Measurements from ENCODE around the gene PRSS22. TPM values are rescaled to one million over a fixed set of nuclear protein-coding genes. Genes with fewer than 3 reads are reported as not detected.

The PRSS22 gene
- total RNA-seq, 1 experiment from 2014 or later, result 36.9 TPM

- no peak overlapping the region for H2AFZ ChIP-seq (ENCODE audit: low read length)
- H4K20me1 ChIP-seq (ENCODE audit: low read length), result no peaks in the 10 kb centered on the region
- H3K27ac ChIP-seq (ENCODE audit: low read length), result no peak overlapping the region
- H3K79me2 ChIP-seq (ENCODE audit: low read length), result no peaks in the 10 kb centered on the region
- ChIA-PET CTCF (no interaction called here), POLR2A (ENCODE audit: unreplicated experiment) (no interaction called here)
- no TSS peak for BruUV-seq (replicated peaks)
- H3K27me3 ChIP-seq (ENCODE audit: low read length), result no peaks in the 10 kb centered on the region
- H3K9me2 ChIP-seq (replicated peaks; ENCODE audit: low read length), result no peaks in the 10 kb centered on the region
- no peak overlapping the region for H3K9ac ChIP-seq (ENCODE audit: low read length)
- H3K36me3 ChIP-seq (ENCODE audit: low read depth, low read length), result no peaks in the 10 kb centered on the region
- DNase-seq, result no peak
- intact Hi-C loops (cut with micrococcal nuclease), result no loop called here
- no peak for ATAC-seq
- no peaks in the 10 kb centered on the region for H3K9me3 ChIP-seq (ENCODE audit: low read length)
- H3K4me2 ChIP-seq (ENCODE audit: low read length), result no peak overlapping the region
- TF ChIP-seq EZH2 (IDR thresholded peaks at IDR 0.05; ENCODE audit: low read length, unreplicated experiment) (no peak), EZH2phosphoT487 (IDR thresholded peaks at IDR 0.05; ENCODE audit: borderline replicate concordance, low read length) (no peak), CTCF (conservative IDR thresholded peaks at IDR 0.05; ENCODE audit: low read depth, low read length) (no peak)
- no peak overlapping the region for H3K4me3 ChIP-seq (ENCODE audit: low read length)
- H3F3A ChIP-seq (ENCODE audit: low read length, unreplicated experiment), result no peaks in the 10 kb centered on the region
- H3K4me1 ChIP-seq (ENCODE audit: insufficient read depth, low read length), result peaks cover 4% of the 10 kb centered on the region; the same call in 1 of the 2 replicates
Measured at GRCh38 chr16:2804728-2805127, 53.2 kb downstream of the PRSS22 start.

GRCh38 chr16:2803545-2804195 is 54.3 kb downstream of the PRSS22 start:
- peaks cover 8% of the 10 kb centered on the region; the same call in 1 of the 2 replicates for H3K4me1 ChIP-seq (ENCODE audit: insufficient read depth, low read length)
- H4K20me1 ChIP-seq (ENCODE audit: low read length), result no peaks in the 10 kb centered on the region
- no peaks in the 10 kb centered on the region for H3K79me2 ChIP-seq (ENCODE audit: low read length)
- TF ChIP-seq EZH2 (IDR thresholded peaks at IDR 0.05; ENCODE audit: low read length, unreplicated experiment) (no peak), CTCF (conservative IDR thresholded peaks at IDR 0.05; ENCODE audit: low read depth, low read length) (no peak), EZH2phosphoT487 (IDR thresholded peaks at IDR 0.05; ENCODE audit: borderline replicate concordance, low read length) (no peak)
- no peak overlapping the region for H3K27ac ChIP-seq (ENCODE audit: low read length)
- H3K27me3 ChIP-seq (ENCODE audit: low read length), result no peaks in the 10 kb centered on the region
- no peak for ATAC-seq
- CTCF ChIA-PET, result no interaction called here
- no TSS peak for BruUV-seq (replicated peaks)
- H3K4me2 ChIP-seq (ENCODE audit: low read length), result no peak overlapping the region
- POLR2A ChIA-PET (ENCODE audit: unreplicated experiment), result no interaction called here
- H3K4me3 ChIP-seq (ENCODE audit: low read length), result no peak overlapping the region
- no peaks in the 10 kb centered on the region for H3K9me2 ChIP-seq (replicated peaks; ENCODE audit: low read length)
- no peak overlapping the region for H2AFZ ChIP-seq (ENCODE audit: low read length)
- H3K9ac ChIP-seq (ENCODE audit: low read length), result no peak overlapping the region
- intact Hi-C loops (cut with micrococcal nuclease), result no loop called here
- no peak for DNase-seq
- H3F3A ChIP-seq (ENCODE audit: low read length, unreplicated experiment), result no peaks in the 10 kb centered on the region
- H3K9me3 ChIP-seq (ENCODE audit: low read length), result no peaks in the 10 kb centered on the region
- H3K36me3 ChIP-seq (ENCODE audit: low read depth, low read length), result no peaks in the 10 kb centered on the region

Other genes with a start within 250 kb of the PRSS22 start
- 52.2 and 62.1 TPM in 2 replicates for gene KCTD5, start 175.6 kb downstream of the PRSS22 start, total RNA-seq (2014; rRNA removed)
- gene PRSS27, start 137.9 kb downstream of the PRSS22 start, total RNA-seq (2014; rRNA removed), result 1.2 TPM in 1 of 2 replicates, not detected in the other
- gene SRRM2, start 105.5 kb downstream of the PRSS22 start, total RNA-seq (2014; rRNA removed), result 72.6 and 182 TPM in 2 replicates
- 203 and 289 TPM in 2 replicates for gene ELOB, start 80.9 kb downstream of the PRSS22 start, total RNA-seq (2014; rRNA removed)
- gene PRSS33, start 70.6 kb downstream of the PRSS22 start, total RNA-seq (2014; rRNA removed), result 0.11 TPM in 1 of 2 replicates, not detected in the other
- not detected in 2 replicates for gene PRSS41, start 59.7 kb downstream of the PRSS22 start, total RNA-seq (2014; rRNA removed)
- gene PRSS21, start 40.9 kb downstream of the PRSS22 start, total RNA-seq (2014; rRNA removed), result not detected in 2 replicates
- gene ZG16B, start 27.9 kb downstream of the PRSS22 start, total RNA-seq (2014; rRNA removed), result 8.6 and 17.0 TPM in 2 replicates
- gene FLYWCH2, start 25.0 kb upstream of the PRSS22 start, total RNA-seq (2014; rRNA removed), result 92.0 and 100 TPM in 2 replicates
- 41.4 and 54.7 TPM in 2 replicates for gene FLYWCH1, start 53.8 kb upstream of the PRSS22 start, total RNA-seq (2014; rRNA removed)
- gene KREMEN2, start 106.1 kb upstream of the PRSS22 start, total RNA-seq (2014; rRNA removed), result 3.6 and 7.1 TPM in 2 replicates
- 37.9 and 45.0 TPM in 2 replicates for gene PAQR4, start 111.2 kb upstream of the PRSS22 start, total RNA-seq (2014; rRNA removed)
- 51.9 and 109 TPM in 2 replicates for gene PKMYT1, start 122.3 kb upstream of the PRSS22 start, total RNA-seq (2014; rRNA removed)
- 0.33 and 1.2 TPM in 2 replicates for gene CLDN9, start 154.8 kb upstream of the PRSS22 start, total RNA-seq (2014; rRNA removed)
- not detected in 2 replicates for gene CLDN6, start 160.0 kb upstream of the PRSS22 start, total RNA-seq (2014; rRNA removed)
- 667 and 713 TPM in 2 replicates for gene TNFRSF12A, start 162.2 kb upstream of the PRSS22 start, total RNA-seq (2014; rRNA removed)
- 56.4 and 56.6 TPM in 2 replicates for gene HCFC1R1, start 165.8 kb upstream of the PRSS22 start, total RNA-seq (2014; rRNA removed)
- 40.3 and 47.3 TPM in 2 replicates for gene THOC6, start 165.9 kb upstream of the PRSS22 start, total RNA-seq (2014; rRNA removed)
- 16.3 and 27.7 TPM in 2 replicates for gene BICDL2, start 178.8 kb upstream of the PRSS22 start, total RNA-seq (2014; rRNA removed)
- gene MMP25, start 188.4 kb upstream of the PRSS22 start, total RNA-seq (2014; rRNA removed), result 0.29 and 0.51 TPM in 2 replicates
- gene IL32, start 207.5 kb upstream of the PRSS22 start, total RNA-seq (2014; rRNA removed), result 8.8 and 10.8 TPM in 2 replicates
- not detected in 2 replicates for gene ZSCAN10, start 241.1 kb upstream of the PRSS22 start, total RNA-seq (2014; rRNA removed)